RWPE2 (cell line): Measurements from ENCODE around the gene TNS3.
"Not testable (repeated sequence)": the region's sequence is repeated elsewhere in the genome, so short reads cannot be mapped to it uniquely, and the experiment has no call there.

Experiments used
- ATAC-seq: fragments of 200-7000 bp; cut with Tn5 transposase; 3 replicates; pipeline ENCODE4 v1.9.1; 2021; ENCODE audit warnings: low read depth
- DNase-seq: peaks from one replicate; pipeline ENCODE4 v3.0.0-alpha.2; 2020; ENCODE audit warnings: low spot score
- H3K27ac ChIP-seq: fragments of 450-650 bp; 2 replicates; pipeline ENCODE4 v1.5.1; 2017; ENCODE audit warnings: mild to moderate bottlenecking; ENCODE audit not compliant: poor library complexity, severe bottlenecking
- H3K27me3 ChIP-seq: fragments of 250-450 bp; sonication (Bioruptor Pico); 2 replicates; pipeline ENCODE4 v1.5.1; 2021; ENCODE audit warnings: mild to moderate bottlenecking, moderate library complexity; ENCODE audit not compliant: insufficient read depth, poor library complexity, severe bottlenecking
- H3K36me3 ChIP-seq: fragments of 250-450 bp; sonication (Bioruptor Pico); 2 replicates; pipeline ENCODE4 v1.5.1; 2020; ENCODE audit warnings: low read depth, mild to moderate bottlenecking, moderate library complexity
- H3K4me1 ChIP-seq: fragments of 250-450 bp; sonication (Bioruptor Pico); 2 replicates; pipeline ENCODE4 v1.5.1; 2021; ENCODE audit warnings: mild to moderate bottlenecking, moderate library complexity; ENCODE audit not compliant: insufficient read depth, poor library complexity, severe bottlenecking
- H3K4me3 ChIP-seq: fragments of 250-450 bp; sonication (Bioruptor Pico); 2 replicates; pipeline ENCODE4 v1.5.1; 2021; ENCODE audit warnings: mild to moderate bottlenecking, moderate library complexity; ENCODE audit not compliant: severe bottlenecking
- H3K9me3 ChIP-seq: fragments of 250-450 bp; sonication (Bioruptor Pico); 2 replicates; pipeline ENCODE4 v1.5.1; 2021; ENCODE audit warnings: mild to moderate bottlenecking, moderate library complexity; ENCODE audit not compliant: severe bottlenecking
- TF ChIP-seq, protein P1 (sequence below): fragments of 450-650 bp; IDR thresholded peaks from one replicate; pipeline ENCODE4 v1.5.1; 2017; ENCODE audit warnings: mild to moderate bottlenecking, moderate library complexity; ENCODE audit not compliant: poor library complexity, severe bottlenecking

Gene TNS3

DNA sequence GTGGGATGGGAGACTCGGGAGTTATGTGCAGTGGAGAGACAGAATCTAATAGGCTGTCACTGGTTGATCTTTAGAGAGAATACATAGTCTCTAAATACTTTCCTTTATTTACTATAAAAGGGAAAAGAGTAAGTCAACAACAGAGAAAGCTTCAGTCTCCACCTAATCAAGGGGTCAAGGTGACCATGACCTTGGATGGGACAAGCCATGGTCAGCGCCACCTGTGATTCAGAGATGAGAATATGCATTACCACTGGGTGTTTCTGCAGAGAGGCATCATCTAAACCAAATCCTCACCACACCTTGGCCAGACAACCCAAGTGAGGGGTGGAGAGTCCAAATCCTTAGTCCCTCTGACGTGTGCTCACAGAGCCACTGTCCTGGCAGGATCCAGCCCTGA, 39.9 kb downstream of the TNS3 start:
- no peaks in the 10 kb centered on the region for H3K27me3 ChIP-seq
- H3K4me1 ChIP-seq: peaks cover 19% of the 10 kb centered on the region
- no peaks in the 10 kb centered on the region for H3K9me3 ChIP-seq
- TF ChIP-seq, protein P1, sequence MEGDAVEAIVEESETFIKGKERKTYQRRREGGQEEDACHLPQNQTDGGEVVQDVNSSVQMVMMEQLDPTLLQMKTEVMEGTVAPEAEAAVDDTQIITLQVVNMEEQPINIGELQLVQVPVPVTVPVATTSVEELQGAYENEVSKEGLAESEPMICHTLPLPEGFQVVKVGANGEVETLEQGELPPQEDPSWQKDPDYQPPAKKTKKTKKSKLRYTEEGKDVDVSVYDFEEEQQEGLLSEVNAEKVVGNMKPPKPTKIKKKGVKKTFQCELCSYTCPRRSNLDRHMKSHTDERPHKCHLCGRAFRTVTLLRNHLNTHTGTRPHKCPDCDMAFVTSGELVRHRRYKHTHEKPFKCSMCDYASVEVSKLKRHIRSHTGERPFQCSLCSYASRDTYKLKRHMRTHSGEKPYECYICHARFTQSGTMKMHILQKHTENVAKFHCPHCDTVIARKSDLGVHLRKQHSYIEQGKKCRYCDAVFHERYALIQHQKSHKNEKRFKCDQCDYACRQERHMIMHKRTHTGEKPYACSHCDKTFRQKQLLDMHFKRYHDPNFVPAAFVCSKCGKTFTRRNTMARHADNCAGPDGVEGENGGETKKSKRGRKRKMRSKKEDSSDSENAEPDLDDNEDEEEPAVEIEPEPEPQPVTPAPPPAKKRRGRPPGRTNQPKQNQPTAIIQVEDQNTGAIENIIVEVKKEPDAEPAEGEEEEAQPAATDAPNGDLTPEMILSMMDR: no peak
- no peak overlapping the region for H3K4me3 ChIP-seq
- H3K27ac ChIP-seq: no peak overlapping the region
- H3K36me3 ChIP-seq: no peaks in the 10 kb centered on the region; the same call in 1 of the 2 replicates
- no peak for ATAC-seq
- no peak for DNase-seq

DNA sequence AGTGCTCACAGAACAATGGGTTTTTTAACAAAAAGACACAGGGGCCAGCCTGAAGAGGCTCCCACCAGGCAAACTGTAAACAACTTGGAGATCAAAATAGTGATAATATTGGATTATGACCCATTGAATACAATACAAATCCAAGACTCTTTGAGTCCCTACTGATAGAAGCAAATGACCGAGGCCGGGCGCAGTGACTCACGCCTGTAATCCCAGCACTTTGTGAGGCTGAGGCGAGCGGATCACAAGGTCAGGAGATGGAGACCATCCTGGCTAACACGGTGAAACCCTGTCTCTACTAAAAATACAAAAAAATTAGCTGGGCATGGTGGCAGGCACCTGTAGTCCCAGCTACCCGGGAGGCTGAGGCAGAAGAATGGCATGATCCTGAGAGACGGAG, 40.4 kb downstream of the TNS3 start:
- DNase-seq, ATAC-seq, H3K27me3 ChIP-seq, H3K9me3 ChIP-seq, H3K36me3 ChIP-seq, H3K27ac ChIP-seq, H3K4me3 ChIP-seq: not testable (repeated sequence)
- peaks cover 19% of the 10 kb centered on the region for H3K4me1 ChIP-seq

DNA sequence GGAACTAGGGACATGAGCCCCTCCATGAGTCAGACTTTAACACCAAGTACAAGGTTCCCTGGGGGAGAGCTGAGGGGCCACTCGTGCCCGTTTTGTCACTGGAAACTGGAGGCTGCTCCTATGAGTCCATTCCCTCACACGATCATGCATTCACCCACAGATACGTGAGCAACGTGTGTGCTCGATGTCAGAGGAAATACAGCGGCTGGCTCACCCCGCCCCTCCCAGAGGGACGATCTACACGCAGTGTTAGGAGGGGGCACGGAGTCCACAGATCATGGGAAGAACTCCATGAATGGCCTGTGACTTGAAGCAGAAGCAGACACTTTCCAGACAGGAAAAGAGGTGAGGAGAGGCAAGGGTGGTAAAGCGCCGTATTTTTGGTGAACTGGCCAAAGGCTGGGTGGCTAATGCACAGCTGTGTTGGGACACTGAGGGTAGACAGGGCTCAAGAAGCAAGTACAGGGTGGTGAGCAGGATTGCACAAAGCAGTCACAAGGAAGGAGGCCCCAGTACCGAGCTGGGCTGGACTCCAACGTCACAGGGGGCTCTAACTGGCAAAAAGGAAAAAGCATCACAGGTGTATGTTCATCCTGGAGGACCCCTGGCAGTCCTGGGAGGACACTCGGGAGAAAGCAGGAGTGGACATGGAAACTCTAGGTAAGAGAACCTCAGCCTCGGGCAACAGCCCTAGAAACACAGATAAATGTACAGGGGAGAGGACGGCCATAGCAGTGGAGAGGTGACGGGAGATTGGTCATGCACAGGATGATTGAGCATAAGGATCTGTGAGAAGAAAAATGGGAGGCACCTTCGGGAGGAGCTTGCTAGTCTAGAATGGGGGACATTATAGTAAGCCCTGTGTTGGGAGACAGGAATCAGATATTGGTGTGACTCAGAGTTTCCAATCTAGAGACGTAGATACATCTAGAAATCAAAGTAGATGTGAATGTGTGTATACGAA, 41.2 kb downstream of the TNS3 start:
- H3K4me3 ChIP-seq: no peak overlapping the region
- peaks cover 22% of the 10 kb centered on the region for H3K4me1 ChIP-seq
- no peaks in the 10 kb centered on the region for H3K9me3 ChIP-seq
- H3K36me3 ChIP-seq: no peaks in the 10 kb centered on the region
- no peaks in the 10 kb centered on the region for H3K27me3 ChIP-seq
- no peak for DNase-seq
- TF ChIP-seq, protein P1: no peak
- no peak overlapping the region for H3K27ac ChIP-seq
- no peak for ATAC-seq

DNA sequence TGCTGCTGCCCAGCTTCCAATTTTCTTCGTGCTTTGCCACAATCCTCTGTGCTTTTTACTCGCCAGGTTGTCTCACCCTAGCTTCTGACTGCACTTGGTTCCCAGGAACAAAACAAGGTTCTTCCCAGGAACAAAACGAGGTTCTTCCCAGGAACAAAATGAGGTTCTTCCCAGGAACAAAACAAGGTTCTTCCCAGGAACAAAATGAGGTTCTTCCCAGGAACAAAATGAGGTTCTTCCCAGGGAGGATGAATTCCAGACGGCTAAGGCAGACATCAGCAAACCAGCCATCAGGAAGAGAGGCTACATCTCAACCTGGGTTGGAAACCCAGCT, 41.9 kb downstream of the TNS3 start:
- H3K36me3 ChIP-seq: no peaks in the 10 kb centered on the region
- no peaks in the 10 kb centered on the region for H3K9me3 ChIP-seq
- ATAC-seq (no peak), DNase-seq (no peak)
- TF ChIP-seq, protein P1: no peak
- H3K4me1 ChIP-seq: peaks cover 29% of the 10 kb centered on the region
- peak overlapping the region; percentile 43 for H3K27ac ChIP-seq
- no peaks in the 10 kb centered on the region for H3K27me3 ChIP-seq
- no peak overlapping the region for H3K4me3 ChIP-seq

DNA sequence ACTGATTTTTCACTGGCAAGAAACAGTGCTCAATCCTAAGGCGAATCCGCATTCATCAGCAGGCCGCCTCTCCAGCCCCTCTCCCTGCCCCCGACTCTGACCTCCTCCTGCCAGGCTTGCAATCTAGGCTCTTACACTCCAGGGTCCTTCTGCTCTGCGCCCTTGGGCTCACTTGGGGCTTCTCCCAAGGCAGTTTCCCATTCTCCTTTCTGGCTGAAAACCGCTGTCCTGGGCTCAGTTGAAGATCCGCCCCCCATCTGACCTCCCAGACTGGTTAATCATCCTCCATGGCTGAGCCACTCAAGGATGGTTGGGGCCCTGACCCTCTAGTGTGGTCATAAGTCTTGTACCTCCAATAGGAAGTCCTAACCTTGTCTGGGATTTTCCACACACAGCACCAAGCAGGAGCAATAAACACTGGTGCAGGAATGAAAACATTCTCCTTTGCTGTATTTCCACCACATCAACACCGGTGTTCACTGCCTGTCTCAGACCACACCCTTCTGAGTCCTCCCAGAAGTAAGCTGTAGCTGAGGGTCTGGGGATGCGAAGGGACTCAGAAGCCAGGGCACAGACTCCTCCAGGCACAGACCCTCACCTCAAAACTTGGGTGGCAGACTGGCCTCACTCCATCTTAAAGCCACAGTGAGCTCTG, 42.4 kb downstream of the TNS3 start:
- TF ChIP-seq, protein P1: no peak
- H3K36me3 ChIP-seq: no peaks in the 10 kb centered on the region
- H3K4me3 ChIP-seq: no peak overlapping the region
- H3K9me3 ChIP-seq: no peaks in the 10 kb centered on the region
- H3K27me3 ChIP-seq: no peaks in the 10 kb centered on the region
- H3K4me1 ChIP-seq: peaks cover 34% of the 10 kb centered on the region
- no peak for DNase-seq
- H3K27ac ChIP-seq: peak overlapping the region; percentile 43
- ATAC-seq: no peak
